T-helper 1 cell treated with Interleukin-12 subunit alpha and Interleukin-12 subunit beta and Interleukin-4 antibody, amounts not matched to agents 30 μg/mL and 1 μg/mL, for 36 hours (primary cell): ENCODE results near the gene FCF1.

Experiments
- H3K27ac Mint-ChIP-seq: one replicate; pipeline ENCODE4 v1.8.0; 2021; ENCODE audit warnings: mild to moderate bottlenecking, mixed read lengths
- H3K27me3 Mint-ChIP-seq: one replicate; pipeline ENCODE4 v1.8.0; 2021; ENCODE audit warnings: low read depth, mixed read lengths
- H3K36me3 Mint-ChIP-seq: one replicate; pipeline ENCODE4 v1.8.0; 2021; ENCODE audit warnings: low read depth, mixed read lengths
- H3K4me1 Mint-ChIP-seq: one replicate; pipeline ENCODE4 v1.8.0; 2021; ENCODE audit warnings: low read depth, mixed read lengths
- H3K4me3 Mint-ChIP-seq: one replicate; pipeline ENCODE4 v1.8.0; 2021; ENCODE audit warnings: mild to moderate bottlenecking, moderate library complexity, mixed read lengths
- H3K9me3 Mint-ChIP-seq: one replicate; pipeline ENCODE4 v1.8.0; 2021; ENCODE audit warnings: mixed read lengths

The FCF1 gene

DNA sequence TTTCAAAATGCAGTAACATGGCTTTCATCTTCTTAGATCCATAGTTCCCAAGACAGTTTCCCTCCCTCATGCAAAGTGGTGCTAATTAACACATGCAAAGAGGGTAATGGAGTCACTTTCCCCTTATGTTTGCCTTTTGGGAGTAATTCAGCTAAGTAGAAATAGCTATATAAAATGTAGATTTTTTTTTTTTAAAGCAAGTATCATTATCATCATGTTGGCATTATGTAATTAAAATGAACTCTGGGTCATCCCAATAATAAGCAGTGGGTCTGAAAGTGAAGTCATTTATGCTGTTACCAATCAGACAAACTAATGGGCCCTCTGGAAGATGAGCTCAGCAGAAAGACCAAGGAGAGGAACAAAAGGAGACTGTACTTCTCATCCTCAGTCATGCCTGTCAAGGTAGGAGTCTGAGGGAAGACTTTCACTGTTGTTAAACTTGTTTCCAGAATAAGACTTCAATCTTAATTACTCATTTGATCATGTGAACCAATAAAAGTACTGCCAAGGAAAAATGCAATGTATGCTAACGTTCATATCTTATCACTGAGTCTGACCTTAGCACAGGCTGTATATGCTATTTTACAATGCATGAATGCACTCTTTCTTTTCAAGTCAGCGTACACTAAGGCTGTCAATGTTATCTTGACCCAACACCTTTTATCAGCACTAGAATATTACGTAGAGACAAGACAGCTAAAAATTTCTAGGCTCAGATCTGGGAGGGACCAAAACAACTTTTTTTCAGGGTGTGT, 26.8 kb upstream of the FCF1 start:
- no peak overlapping the region for H3K27ac Mint-ChIP-seq
- peaks cover 35% of the 10 kb centered on the region for H3K36me3 Mint-ChIP-seq
- no peak overlapping the region for H3K4me3 Mint-ChIP-seq
- no peaks in the 10 kb centered on the region for H3K9me3 Mint-ChIP-seq
- H3K27me3 Mint-ChIP-seq: no peaks in the 10 kb centered on the region
- H3K4me1 Mint-ChIP-seq: peaks cover 12% of the 10 kb centered on the region

DNA sequence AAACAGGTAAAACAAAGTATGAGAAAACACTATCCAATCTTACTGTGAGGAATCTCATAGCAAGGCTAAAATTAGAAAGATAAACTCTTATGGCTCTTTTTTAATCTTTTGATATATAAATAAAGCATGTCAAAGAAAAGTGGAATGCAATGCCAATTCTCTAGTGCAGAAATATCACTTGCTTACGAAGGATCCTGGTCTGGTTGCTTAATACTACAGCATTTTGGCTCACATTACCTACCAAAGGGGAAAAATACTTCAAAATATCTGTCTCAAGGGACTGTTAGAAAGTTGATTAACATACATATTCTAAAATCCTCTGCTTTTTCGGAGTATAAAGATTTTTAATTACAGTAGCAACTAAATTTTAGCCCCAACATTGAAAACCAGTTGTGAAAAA, 21.5 kb upstream of the FCF1 start:
- H3K9me3 Mint-ChIP-seq: no peaks in the 10 kb centered on the region
- peaks cover 4% of the 10 kb centered on the region for H3K4me1 Mint-ChIP-seq
- no peak overlapping the region for H3K4me3 Mint-ChIP-seq
- H3K27me3 Mint-ChIP-seq: no peaks in the 10 kb centered on the region
- peaks cover 15% of the 10 kb centered on the region for H3K36me3 Mint-ChIP-seq
- no peak overlapping the region for H3K27ac Mint-ChIP-seq

DNA sequence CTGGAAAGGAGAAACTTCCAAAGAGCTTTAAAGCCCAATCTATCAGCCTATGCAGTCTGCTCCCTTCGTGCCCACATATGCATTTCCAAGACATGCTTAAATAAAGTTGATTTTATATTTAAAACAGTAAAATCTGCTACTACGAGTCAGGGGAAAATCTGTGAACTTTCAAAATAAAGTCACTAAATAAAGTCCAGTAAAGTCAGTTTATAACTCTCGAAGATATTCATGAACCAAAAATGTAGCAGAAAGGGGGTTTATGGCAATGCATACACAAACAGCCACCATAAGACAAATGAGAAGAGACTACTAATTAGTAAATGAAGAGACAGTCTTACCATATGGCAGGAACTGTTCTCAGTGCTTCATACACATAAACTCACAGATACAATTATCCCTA, 19.8 kb upstream of the FCF1 start:
- Mint-ChIP-seq H3K4me1 (peaks cover 4% of the 10 kb centered on the region), H3K27me3 (no peaks in the 10 kb centered on the region), H3K4me3 (no peak overlapping the region), H3K27ac (no peak overlapping the region), H3K9me3 (no peaks in the 10 kb centered on the region), H3K36me3 (peaks cover 18% of the 10 kb centered on the region)

GRCh38 chr14:74695406-74695805, 17.5 kb upstream of the FCF1 start:
- Mint-ChIP-seq H3K4me1 (peaks cover 6% of the 10 kb centered on the region), H3K36me3 (peaks cover 11% of the 10 kb centered on the region), H3K27me3 (no peaks in the 10 kb centered on the region), H3K27ac (no peak overlapping the region), H3K4me3 (no peak overlapping the region), H3K9me3 (no peaks in the 10 kb centered on the region)

DNA sequence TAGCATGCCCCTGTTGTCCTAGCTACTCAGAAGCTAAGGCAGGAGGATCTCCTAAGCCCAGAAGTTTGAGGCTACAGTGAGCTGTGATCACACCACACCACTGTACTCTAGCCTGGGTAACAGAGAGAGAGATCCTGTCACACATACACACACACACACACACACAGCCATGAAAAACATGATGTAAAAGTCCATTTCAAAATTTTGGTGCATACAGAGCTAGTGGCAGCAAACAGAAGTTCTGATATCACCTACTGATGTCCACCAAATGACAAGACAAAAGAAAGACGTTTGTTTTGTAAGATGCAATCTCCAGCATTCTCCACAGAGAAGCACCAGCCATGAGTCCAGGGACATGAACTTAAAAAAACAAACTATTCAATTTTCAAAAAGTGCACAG, 15.9 kb upstream of the FCF1 start:
- Mint-ChIP-seq H3K27me3 (no peaks in the 10 kb centered on the region), H3K9me3 (peaks cover 4% of the 10 kb centered on the region), H3K4me1 (peaks cover 6% of the 10 kb centered on the region), H3K36me3 (peaks cover 14% of the 10 kb centered on the region), H3K4me3 (no peak overlapping the region), H3K27ac (no peak overlapping the region)

DNA sequence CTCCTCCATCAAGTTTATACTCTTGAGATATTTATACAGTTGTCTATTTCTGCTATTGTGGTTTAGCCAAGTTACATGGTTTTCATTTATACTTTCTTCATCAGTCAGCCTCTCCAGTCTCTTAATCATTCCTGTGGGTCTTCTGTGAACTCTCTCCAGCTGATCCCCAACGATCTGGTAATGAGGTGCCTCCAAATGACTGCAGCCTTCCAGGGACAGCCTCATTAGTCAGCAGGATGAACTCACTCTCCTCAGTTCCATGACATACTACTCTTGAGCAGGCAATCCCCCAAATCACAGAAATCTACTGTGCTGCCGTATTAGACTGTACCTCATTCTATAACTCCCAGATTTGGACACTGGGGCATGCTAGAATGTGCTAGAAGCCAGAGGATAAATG, 15.4 kb upstream of the FCF1 start:
- Mint-ChIP-seq H3K9me3 (peaks cover 7% of the 10 kb centered on the region), H3K4me1 (peaks cover 6% of the 10 kb centered on the region), H3K36me3 (peaks cover 14% of the 10 kb centered on the region), H3K27me3 (no peaks in the 10 kb centered on the region), H3K4me3 (no peak overlapping the region), H3K27ac (no peak overlapping the region)

- Mint-ChIP-seq H3K9me3 (peaks cover 12% of the 10 kb centered on the region), H3K4me3 (no peak overlapping the region), H3K27me3 (no peaks in the 10 kb centered on the region), H3K4me1 (peaks cover 6% of the 10 kb centered on the region), H3K27ac (no peak overlapping the region), H3K36me3 (peaks cover 18% of the 10 kb centered on the region)
Observed at GRCh38 chr14:74697976-74698375, 15.0 kb upstream of the FCF1 start.

- H3K4me1 Mint-ChIP-seq: peaks cover 6% of the 10 kb centered on the region
- H3K27ac Mint-ChIP-seq: no peak overlapping the region
Observed at GRCh38 chr14:74698465-74698864, 14.5 kb upstream of the FCF1 start.

GRCh38 chr14:74702293-74702692, 10.7 kb upstream of the FCF1 start:
- Mint-ChIP-seq H3K4me1 (peaks cover 2% of the 10 kb centered on the region), H3K27ac (no peak overlapping the region), H3K27me3 (no peaks in the 10 kb centered on the region)

More at GRCh38 chr14:74698465-74698864, 14.5 kb upstream of the FCF1 start:
- Mint-ChIP-seq H3K27me3 (no peaks in the 10 kb centered on the region), H3K36me3 (peaks cover 20% of the 10 kb centered on the region), H3K9me3 (peaks cover 15% of the 10 kb centered on the region), H3K4me3 (no peak overlapping the region)

DNA sequence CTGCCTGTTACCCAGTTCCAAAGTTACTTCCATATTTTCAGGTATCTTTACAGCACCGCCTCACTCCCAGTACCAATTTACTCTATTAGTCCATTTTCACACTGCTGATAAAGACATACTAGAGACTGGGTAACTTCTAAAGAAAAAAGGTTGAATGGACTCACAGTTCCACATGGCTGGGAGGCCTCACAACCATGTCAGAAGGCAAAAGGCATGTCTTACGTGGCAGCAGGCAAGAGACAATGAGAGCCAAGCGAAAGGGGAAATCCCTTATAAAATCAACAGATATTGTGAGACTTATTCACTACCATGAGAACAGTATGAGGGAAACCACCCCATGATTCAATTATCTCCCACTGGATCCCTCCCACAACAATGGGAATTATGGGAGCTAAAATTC, 9.9 kb upstream of the FCF1 start:
- H3K4me1 Mint-ChIP-seq: peaks cover 2% of the 10 kb centered on the region
- peaks cover 21% of the 10 kb centered on the region for H3K36me3 Mint-ChIP-seq
- H3K27ac Mint-ChIP-seq: no peak overlapping the region
- peaks cover 15% of the 10 kb centered on the region for H3K9me3 Mint-ChIP-seq
- no peaks in the 10 kb centered on the region for H3K27me3 Mint-ChIP-seq
- H3K4me3 Mint-ChIP-seq: no peak overlapping the region

More at GRCh38 chr14:74702293-74702692, 10.7 kb upstream of the FCF1 start:
- no peak overlapping the region for H3K4me3 Mint-ChIP-seq
- H3K9me3 Mint-ChIP-seq: peaks cover 15% of the 10 kb centered on the region
- peaks cover 24% of the 10 kb centered on the region for H3K36me3 Mint-ChIP-seq

GRCh38 chr14:74704656-74705055, 8.3 kb upstream of the FCF1 start:
- peaks cover 15% of the 10 kb centered on the region for H3K9me3 Mint-ChIP-seq
- H3K4me1 Mint-ChIP-seq: peaks cover 3% of the 10 kb centered on the region
- no peak overlapping the region for H3K27ac Mint-ChIP-seq
- no peaks in the 10 kb centered on the region for H3K27me3 Mint-ChIP-seq
- no peak overlapping the region for H3K4me3 Mint-ChIP-seq
- peaks cover 19% of the 10 kb centered on the region for H3K36me3 Mint-ChIP-seq

- peaks cover 14% of the 10 kb centered on the region for H3K9me3 Mint-ChIP-seq
- no peak overlapping the region for H3K4me3 Mint-ChIP-seq
- H3K27me3 Mint-ChIP-seq: no peaks in the 10 kb centered on the region
- no peak overlapping the region for H3K27ac Mint-ChIP-seq
- H3K36me3 Mint-ChIP-seq: peaks cover 16% of the 10 kb centered on the region
- H3K4me1 Mint-ChIP-seq: peaks cover 9% of the 10 kb centered on the region
Observed at GRCh38 chr14:74705613-74706500, 7.1 kb upstream of the FCF1 start.

GRCh38 chr14:74710480-74710879, 2.5 kb upstream of the FCF1 start:
- peaks cover 27% of the 10 kb centered on the region for H3K4me1 Mint-ChIP-seq
- peak overlapping the region; percentile 37 for H3K4me3 Mint-ChIP-seq
- H3K9me3 Mint-ChIP-seq: no peaks in the 10 kb centered on the region
- no peaks in the 10 kb centered on the region for H3K27me3 Mint-ChIP-seq
- peaks cover 11% of the 10 kb centered on the region for H3K36me3 Mint-ChIP-seq
- no peak overlapping the region for H3K27ac Mint-ChIP-seq

DNA sequence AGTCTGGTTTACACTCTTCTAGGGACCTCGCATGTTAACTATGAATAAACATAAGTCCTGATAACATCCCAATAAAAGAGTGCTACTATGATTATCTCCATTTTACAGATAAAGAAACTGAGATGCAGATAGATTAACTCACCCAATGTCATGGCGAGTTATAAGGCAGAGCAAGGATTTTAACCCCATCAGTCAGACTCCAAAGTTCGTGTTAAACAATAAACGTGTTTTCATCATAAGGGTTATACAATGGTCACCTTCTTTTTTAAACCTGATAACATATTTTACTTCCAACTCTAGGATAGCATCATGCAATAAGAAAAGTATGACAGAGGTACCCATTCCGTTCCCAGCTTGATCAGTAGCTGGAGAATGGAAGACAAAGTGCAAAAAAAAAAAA, 1.3 kb upstream of the FCF1 start:
- Mint-ChIP-seq H3K27me3 (no peaks in the 10 kb centered on the region), H3K4me3 (peak overlapping the region; percentile 46), H3K27ac (no peak overlapping the region), H3K9me3 (no peaks in the 10 kb centered on the region), H3K4me1 (peaks cover 36% of the 10 kb centered on the region), H3K36me3 (peaks cover 20% of the 10 kb centered on the region)

- H3K27ac Mint-ChIP-seq: peak overlapping the region; percentile 95
- peak overlapping the region; percentile 95 for H3K4me3 Mint-ChIP-seq
- no peaks in the 10 kb centered on the region for H3K27me3 Mint-ChIP-seq
- H3K4me1 Mint-ChIP-seq: peaks cover 37% of the 10 kb centered on the region
- peaks cover 26% of the 10 kb centered on the region for H3K36me3 Mint-ChIP-seq
- no peaks in the 10 kb centered on the region for H3K9me3 Mint-ChIP-seq
Observed at GRCh38 chr14:74713395-74713735, 421 bp downstream of the FCF1 start.
